Neural crest cell (in vitro differentiated cells): ENCODE results near the gene DUT. TPM values are rescaled to one million over a fixed set of nuclear protein-coding genes. Genes with fewer than 3 reads are reported as not detected.

Experiments
- DNase-seq: peaks from one replicate; pipeline ENCODE4 v3.0.0; 2021; ENCODE audit warnings: low read depth, mixed read lengths, low spot score
- H3K27ac Mint-ChIP-seq: one replicate; pipeline ENCODE4 v1.8.0; 2021; ENCODE audit warnings: mild to moderate bottlenecking, mixed read lengths; ENCODE audit not compliant: unreplicated experiment
- H3K27me3 Mint-ChIP-seq: 2 replicates; pipeline ENCODE4 v1.8.0; 2021; ENCODE audit warnings: low read depth, mild to moderate bottlenecking, mixed read lengths
- H3K36me3 Mint-ChIP-seq: 2 replicates; pipeline ENCODE4 v1.8.0; 2021; ENCODE audit warnings: low read depth, mild to moderate bottlenecking, mixed read lengths
- H3K4me1 Mint-ChIP-seq: 2 replicates; pipeline ENCODE4 v1.8.0; 2021; ENCODE audit warnings: mixed read lengths
- H3K4me3 Mint-ChIP-seq: one replicate; pipeline ENCODE4 v1.8.0; 2021; ENCODE audit warnings: mild to moderate bottlenecking, mixed read lengths
- H3K9me3 Mint-ChIP-seq: 2 replicates; pipeline ENCODE4 v1.8.0; 2021; ENCODE audit warnings: mixed read lengths
- total RNA-seq: library from RNA; stranded (reverse); gene quantifications from 2 replicates; pipeline ENCODE4 v1.2.1, GENCODE V29; 2021
- TF ChIP-seq, protein P1 (sequence below): fragments of 200-600 bp; sonication (generic); conservative IDR thresholded peaks from 2 replicates; pipeline ENCODE4 v1.5.0; 2021; ENCODE audit warnings: antibody characterized with exemption, mild to moderate bottlenecking

DUT gene
- total RNA-seq, 1 donor from 2014 or later, result 137 TPM

DNA sequence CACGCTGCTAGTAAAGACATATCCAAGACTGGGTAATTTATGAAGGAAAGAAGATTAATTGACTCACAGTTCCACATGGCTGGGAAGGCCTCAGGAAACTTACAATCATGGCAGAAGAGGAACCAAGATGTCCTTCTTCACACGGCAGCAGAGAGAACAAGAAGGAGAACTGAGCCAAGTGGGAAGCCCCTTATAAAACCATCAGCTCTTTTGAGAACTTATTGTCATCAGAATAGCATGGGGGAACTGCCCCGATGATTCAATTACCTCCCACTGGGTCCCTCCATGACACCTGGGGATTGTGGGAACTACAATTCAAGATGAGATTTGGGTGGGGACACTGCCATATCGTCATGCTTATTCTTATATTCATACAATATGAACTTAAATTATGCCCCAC is 49.0 kb downstream of the DUT start:
- H3K36me3 Mint-ChIP-seq, result peaks cover 3% of the 10 kb centered on the region
- H3K27ac Mint-ChIP-seq, result no peak overlapping the region
- no peaks in the 10 kb centered on the region for H3K27me3 Mint-ChIP-seq
- DNase-seq, result no peak
- TF ChIP-seq, protein P1, sequence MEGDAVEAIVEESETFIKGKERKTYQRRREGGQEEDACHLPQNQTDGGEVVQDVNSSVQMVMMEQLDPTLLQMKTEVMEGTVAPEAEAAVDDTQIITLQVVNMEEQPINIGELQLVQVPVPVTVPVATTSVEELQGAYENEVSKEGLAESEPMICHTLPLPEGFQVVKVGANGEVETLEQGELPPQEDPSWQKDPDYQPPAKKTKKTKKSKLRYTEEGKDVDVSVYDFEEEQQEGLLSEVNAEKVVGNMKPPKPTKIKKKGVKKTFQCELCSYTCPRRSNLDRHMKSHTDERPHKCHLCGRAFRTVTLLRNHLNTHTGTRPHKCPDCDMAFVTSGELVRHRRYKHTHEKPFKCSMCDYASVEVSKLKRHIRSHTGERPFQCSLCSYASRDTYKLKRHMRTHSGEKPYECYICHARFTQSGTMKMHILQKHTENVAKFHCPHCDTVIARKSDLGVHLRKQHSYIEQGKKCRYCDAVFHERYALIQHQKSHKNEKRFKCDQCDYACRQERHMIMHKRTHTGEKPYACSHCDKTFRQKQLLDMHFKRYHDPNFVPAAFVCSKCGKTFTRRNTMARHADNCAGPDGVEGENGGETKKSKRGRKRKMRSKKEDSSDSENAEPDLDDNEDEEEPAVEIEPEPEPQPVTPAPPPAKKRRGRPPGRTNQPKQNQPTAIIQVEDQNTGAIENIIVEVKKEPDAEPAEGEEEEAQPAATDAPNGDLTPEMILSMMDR, result no peak
- H3K9me3 Mint-ChIP-seq, result peaks cover 13% of the 10 kb centered on the region
- no peak overlapping the region for H3K4me3 Mint-ChIP-seq
- H3K4me1 Mint-ChIP-seq, result no peaks in the 10 kb centered on the region

DNA sequence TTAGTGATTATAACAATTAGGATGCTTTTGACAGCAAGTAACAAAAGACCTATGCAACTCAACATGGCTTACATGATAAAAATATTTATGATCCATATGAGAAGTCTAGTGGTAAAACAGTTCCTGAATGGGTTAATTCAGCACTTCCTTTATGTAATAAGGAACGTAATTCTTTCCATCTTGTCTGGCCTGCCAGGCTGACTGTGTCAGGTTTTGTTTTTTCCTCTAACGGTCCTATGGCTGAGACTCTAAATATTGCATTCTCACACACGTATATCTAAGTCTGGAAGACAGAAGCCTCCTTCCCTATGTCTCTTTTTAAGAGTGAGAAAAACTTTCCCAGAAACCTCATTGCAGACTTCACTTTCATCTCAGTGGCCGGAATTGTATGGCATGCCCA is 50.6 kb downstream of the DUT start:
- Mint-ChIP-seq H3K4me1 (no peaks in the 10 kb centered on the region), H3K4me3 (no peak overlapping the region), H3K27me3 (no peaks in the 10 kb centered on the region), H3K36me3 (peaks cover 3% of the 10 kb centered on the region), H3K27ac (no peak overlapping the region), H3K9me3 (peaks cover 5% of the 10 kb centered on the region)
- TF ChIP-seq, protein P1, result no peak
- no peak for DNase-seq

DNA sequence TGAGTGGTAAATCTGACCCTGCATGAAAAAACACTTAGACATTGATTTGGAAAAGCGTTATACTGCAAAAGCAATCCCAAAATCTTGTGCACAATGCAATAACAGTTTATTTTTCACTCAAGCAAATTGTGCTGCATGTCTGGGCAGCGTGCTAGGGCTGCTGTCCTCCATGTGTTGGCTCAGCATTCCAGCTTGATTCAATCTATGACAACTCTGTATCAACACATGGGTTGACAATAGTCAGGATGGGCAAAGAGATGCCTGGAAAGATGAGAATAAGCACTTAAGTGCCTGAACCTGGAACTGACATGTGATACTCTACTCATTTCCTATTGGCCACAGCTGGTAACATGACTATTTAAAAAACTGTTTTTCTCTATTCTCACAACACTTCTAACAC is 51.8 kb downstream of the DUT start:
- TF ChIP-seq, protein P1, result no peak
- no peaks in the 10 kb centered on the region for H3K4me1 Mint-ChIP-seq
- no peak overlapping the region for H3K4me3 Mint-ChIP-seq
- no peak for DNase-seq
- no peak overlapping the region for H3K27ac Mint-ChIP-seq
- H3K9me3 Mint-ChIP-seq, result no peaks in the 10 kb centered on the region
- H3K36me3 Mint-ChIP-seq, result no peaks in the 10 kb centered on the region
- no peaks in the 10 kb centered on the region for H3K27me3 Mint-ChIP-seq

DNA sequence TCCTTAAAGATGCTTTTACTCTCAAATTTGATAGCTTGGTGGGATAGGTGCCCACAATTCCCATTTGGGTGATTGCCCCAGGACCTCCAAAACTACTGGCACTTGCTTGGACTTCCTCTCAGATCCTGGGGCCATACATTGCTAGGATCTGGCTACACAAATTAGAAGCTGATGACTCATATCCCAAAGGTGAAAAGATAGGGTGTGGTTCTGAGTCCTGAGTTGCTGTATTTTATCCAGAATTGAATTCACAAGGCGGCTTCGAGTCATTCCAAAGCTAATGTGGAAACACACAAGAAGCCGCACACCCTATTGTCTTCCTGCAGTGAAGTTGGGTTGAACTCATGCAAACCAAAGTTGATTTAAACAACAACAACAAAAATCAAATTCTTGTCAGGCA is 53.4 kb downstream of the DUT start:
- Mint-ChIP-seq H3K27ac (no peak overlapping the region), H3K4me3 (no peak overlapping the region), H3K27me3 (no peaks in the 10 kb centered on the region), H3K36me3 (no peaks in the 10 kb centered on the region), H3K9me3 (no peaks in the 10 kb centered on the region), H3K4me1 (no peaks in the 10 kb centered on the region)
- TF ChIP-seq, protein P1, result no peak
- no peak for DNase-seq

DNA sequence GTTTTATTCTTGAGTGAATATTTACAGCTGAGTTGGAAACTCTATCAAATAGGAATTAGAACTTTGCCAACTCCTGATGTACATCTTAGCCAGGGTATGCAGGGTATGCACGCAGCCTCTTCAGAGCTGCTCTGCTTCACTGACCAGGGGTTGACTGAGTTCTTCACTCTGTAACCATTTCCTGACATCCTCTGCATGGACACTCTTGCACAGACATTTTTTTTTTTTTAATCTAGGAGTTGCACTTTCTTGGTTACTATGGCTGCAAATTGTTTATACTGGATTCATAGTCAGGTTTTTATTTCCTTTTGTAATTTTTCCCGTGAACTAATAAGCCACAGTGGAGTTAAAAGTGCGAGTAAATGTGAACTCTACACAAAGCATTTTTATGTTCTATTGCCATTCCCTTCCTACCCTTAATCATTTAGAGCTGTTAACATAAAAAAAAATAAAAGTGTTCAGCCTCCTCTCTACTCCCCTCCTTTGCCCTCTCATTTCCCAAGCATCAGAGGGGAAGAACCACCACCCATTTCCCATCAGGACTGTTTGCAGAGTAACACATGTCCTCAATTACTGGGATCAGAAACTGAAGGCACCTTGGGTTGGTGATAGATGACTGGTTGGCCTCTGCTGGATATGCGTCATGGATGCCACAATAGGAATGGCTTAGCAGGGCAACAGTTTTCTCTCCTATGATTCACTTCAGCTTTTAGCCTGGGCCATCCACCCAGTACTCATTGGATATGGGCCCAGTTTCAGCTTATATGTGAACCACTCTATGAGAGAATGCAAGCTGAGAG is 54.0 kb downstream of the DUT start:
- TF ChIP-seq, protein P1, result no peak
- Mint-ChIP-seq H3K4me1 (no peaks in the 10 kb centered on the region), H3K27ac (no peak overlapping the region), H3K9me3 (no peaks in the 10 kb centered on the region), H3K27me3 (no peaks in the 10 kb centered on the region), H3K4me3 (no peak overlapping the region), H3K36me3 (no peaks in the 10 kb centered on the region)
- DNase-seq, result no peak
